ENCODE results near the gene ZNF829. TPM values are rescaled to one million over a fixed set of nuclear protein-coding genes. Genes with fewer than 3 reads are reported as not detected.

Gene ZNF829
- total and polyA plus RNA-seq, 2 of the 4 experiments (the other 2 are of a cell fraction) = 0.58 to 3.0 TPM

DNA sequence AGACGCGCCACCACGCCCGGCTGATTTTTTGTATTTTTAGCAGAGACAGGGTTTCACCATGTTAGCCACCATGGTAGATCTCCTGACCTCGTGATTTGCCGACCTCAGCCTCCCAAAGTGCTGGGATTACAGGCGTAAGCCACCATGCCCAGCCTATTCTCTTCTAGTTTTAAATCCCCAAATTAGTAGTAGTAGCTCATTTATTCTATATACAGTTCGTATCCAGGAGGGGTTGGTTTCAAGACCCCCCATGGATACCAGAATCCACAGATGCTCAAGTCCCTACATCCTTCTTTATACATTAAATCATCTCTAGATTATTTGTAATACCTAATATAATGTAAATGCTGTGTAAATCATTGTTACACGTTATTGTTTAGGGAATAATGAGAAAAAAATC, 2.0 kb upstream of the ZNF829 start:
- POLR2A ChIA-PET (ENCODE audit: unreplicated experiment) = no interaction called here

More for the DNA sequence above, 2.0 kb upstream of the ZNF829 start:
- dilution Hi-C loops (cut with HindIII; ENCODE audit: low sequenced_read_pairs, unreplicated experiment) (no loop called here), in situ Hi-C loops (cut with MboI; ENCODE audit: low sequenced_read_pairs) (no loop called here), intact Hi-C loops (cut with micrococcal nuclease) (loop anchor here (5.0 kb wide), 1 partner anchor 66 kb away; the partner anchor contains the start of gene ZNF345)
- no peak overlapping the region for H3K4me3 ChIP-seq (ENCODE audit: insufficient read depth, low read depth, low read length)
- H2BK5ac ChIP-seq (ENCODE audit: low read depth, low read length, poor library complexity, severe bottlenecking) = no peak overlapping the region
- H2AK5ac ChIP-seq (ENCODE audit: low read depth, low read length) = no peak overlapping the region
- H2BK120ac ChIP-seq (ENCODE audit: low read depth, low read length) = no peak overlapping the region
- H4K91ac ChIP-seq (ENCODE audit: insufficient read depth, low read depth, low read length) = no peak overlapping the region
- H3K9ac ChIP-seq (ENCODE audit: low read depth, low read length) = no peak overlapping the region
- no peak for DNase-seq
- H4K20me1 ChIP-seq (ENCODE audit: insufficient read depth, low read length) = no peaks in the 10 kb centered on the region
- peaks cover 13% of the 10 kb centered on the region for H3K36me3 ChIP-seq (ENCODE audit: control insufficient read depth, insufficient read depth, low read length)
- no peak for ATAC-seq (ENCODE audit: low read depth)
- H2BK15ac ChIP-seq (ENCODE audit: low read depth, low read length) = no peak overlapping the region
- H3K9me1 ChIP-seq (ENCODE audit: insufficient read depth, low read length) = no peaks in the 10 kb centered on the region
- no peak overlapping the region for H3K56ac ChIP-seq (ENCODE audit: extremely low read depth, insufficient read depth, low read length)
- 100% methylated on average over 4 of the region's 9 CpGs; no CpG with 5 or more reads in 1 of the 2 experiments for WGBS, 2 experiments (ENCODE audit: extremely low coverage in 2 of 2, insufficient read length in 1 of 2)
- H4K5ac ChIP-seq (ENCODE audit: low read depth, low read length) = no peak overlapping the region
- CTCF ChIA-PET = no interaction called here
- no peak overlapping the region for H3K23ac ChIP-seq (ENCODE audit: low read depth, low read length)
- TF ChIP-seq CHD1 (IDR thresholded peaks at IDR 0.05; ENCODE audit: low read depth, low read length) = no peak
- H2AK9ac ChIP-seq (replicated peaks; ENCODE audit: low read depth, low read length, poor library complexity) = no peak overlapping the region
- no peaks in the 10 kb centered on the region for H3K27me3 ChIP-seq (ENCODE audit: control insufficient read depth, insufficient read depth, low read length)
- H3K27ac ChIP-seq (ENCODE audit: insufficient read depth, low read length) = no peak overlapping the region
- no peak overlapping the region for H2BK20ac ChIP-seq (ENCODE audit: low read depth, low read length)
- H3K4me2 ChIP-seq (ENCODE audit: low read depth, low read length) = no peak overlapping the region
- H3K18ac ChIP-seq (ENCODE audit: low read depth, low read length) = no peak overlapping the region
- peaks cover 8% of the 10 kb centered on the region for H3K9me3 ChIP-seq (ENCODE audit: control insufficient read depth, insufficient read depth, low read length)
- no TSS peak for BruUV-seq (replicated peaks)
- H2AFZ ChIP-seq (replicated peaks; ENCODE audit: low read length, poor library complexity) = no peak overlapping the region
- no peaks in the 10 kb centered on the region for H3K4me1 ChIP-seq (ENCODE audit: control insufficient read depth, insufficient read depth, low read length)
- no peak overlapping the region for H3K14ac ChIP-seq (replicated peaks; ENCODE audit: low read depth, low read length)
- no peak overlapping the region for H4K8ac ChIP-seq (ENCODE audit: low read depth in 2 of 2, low read length in 2 of 2)
- peaks cover 15 to 16% of the 10 kb centered on the region in 2 experiments for H3K79me1 ChIP-seq (ENCODE audit: low read depth in 1 of 2, low read length in 2 of 2)
- no peak overlapping the region for H3K4ac ChIP-seq (ENCODE audit: low read depth, low read length)
